Neuronal stem cell (in vitro differentiated cells): ENCODE results near the gene SULF2.
"Not testable (repeated sequence)": the region's sequence is repeated elsewhere in the genome, so short reads cannot be mapped to it uniquely, and the experiment has no call there.

ENCODE experiments used
- DNase-seq: peaks from one replicate; pipeline ENCODE4 v3.0.0-alpha.2; 2013; ENCODE audit warnings: low spot score
- H2AFZ ChIP-seq: one replicate; pipeline ENCODE4 v1.6.1; 2013; ENCODE audit warnings: mild to moderate bottlenecking, low read length, inconsistent platforms
- H2AK5ac ChIP-seq: 2 replicates; pipeline ENCODE4 v1.6.1; 2013; ENCODE audit warnings: low read depth, mild to moderate bottlenecking, inconsistent platforms, low read length, moderate library complexity, mixed read lengths
- H2BK120ac ChIP-seq: 2 replicates; pipeline ENCODE4 v1.6.1; 2013; ENCODE audit warnings: low read depth, mild to moderate bottlenecking, inconsistent platforms, low read length, moderate library complexity, mixed read lengths
- H2BK12ac ChIP-seq: one replicate; pipeline ENCODE4 v1.6.1; 2013; ENCODE audit warnings: low read length, inconsistent platforms
- H2BK15ac ChIP-seq: 2 replicates; pipeline ENCODE4 v1.6.1; 2013; ENCODE audit warnings: mild to moderate bottlenecking, low read length, inconsistent platforms, mixed read lengths
- H2BK5ac ChIP-seq: one replicate; pipeline ENCODE4 v1.6.1; 2013; ENCODE audit warnings: inconsistent platforms, mild to moderate bottlenecking, low read length, moderate library complexity
- H3K14ac ChIP-seq: one replicate; pipeline ENCODE4 v1.6.1; 2013; ENCODE audit warnings: low read length, inconsistent platforms
- H3K18ac ChIP-seq: 2 replicates; pipeline ENCODE4 v1.6.1; 2013; ENCODE audit warnings: low read length, inconsistent platforms
- H3K23ac ChIP-seq: 2 replicates; pipeline ENCODE4 v1.6.1; 2013; ENCODE audit warnings: low read depth, mild to moderate bottlenecking, mixed read lengths, low read length, inconsistent platforms; ENCODE audit not compliant: poor library complexity
- H3K27ac ChIP-seq: replicated peaks from 3 replicates; pipeline ENCODE4 v1.5.1; 2013; ENCODE audit warnings: low read length, inconsistent platforms
- H3K27me3 ChIP-seq, 3 experiments: 2 replicates each; pipeline ENCODE4 v1.6.1; 2013; ENCODE audit warnings: low read length in 3 of 3, mild to moderate bottlenecking in 2 of 3, inconsistent platforms in 1 of 3, low read depth in 1 of 3, mixed read lengths in 1 of 3, moderate library complexity in 1 of 3; ENCODE audit not compliant: control insufficient read depth in 3 of 3, insufficient read depth in 3 of 3
- H3K36me3 ChIP-seq, 2 donors: replicated peaks in 1 of 2; 2 replicates each; pipeline ENCODE4 v1.6.1; 2013; ENCODE audit warnings: low read length in 2 of 2; ENCODE audit not compliant: control insufficient read depth in 2 of 2, insufficient read depth in 2 of 2
- H3K4ac ChIP-seq: 2 replicates; pipeline ENCODE4 v1.6.1; 2013; ENCODE audit warnings: inconsistent platforms, mild to moderate bottlenecking, low read length, moderate library complexity
- H3K4me1 ChIP-seq, 2 donors: 1 replicate in 1 of 2; 2 replicates in 1 of 2; pipeline ENCODE4 v1.6.1; 2013; ENCODE audit warnings: low read length in 2 of 2, low read depth in 1 of 2; ENCODE audit not compliant: control insufficient read depth in 2 of 2, insufficient read depth in 1 of 2
- H3K4me2 ChIP-seq: one replicate; pipeline ENCODE4 v1.6.1; 2013; ENCODE audit warnings: mild to moderate bottlenecking, low read length, inconsistent platforms; ENCODE audit not compliant: insufficient read depth, poor library complexity, severe bottlenecking
- H3K4me3 ChIP-seq, 2 donors: 2 replicates each; pipeline ENCODE4 v1.5.1; 2013; ENCODE audit warnings: low read length in 2 of 2, mild to moderate bottlenecking in 2 of 2, inconsistent platforms in 1 of 2, moderate library complexity in 1 of 2
- H3K79me1 ChIP-seq: one replicate; pipeline ENCODE4 v1.6.1; 2013; ENCODE audit warnings: low read depth, mild to moderate bottlenecking, inconsistent platforms, low read length, moderate library complexity
- H3K9ac ChIP-seq: one replicate; pipeline ENCODE4 v1.6.1; 2013; ENCODE audit warnings: mild to moderate bottlenecking, low read depth, low read length, inconsistent platforms; ENCODE audit not compliant: poor library complexity
- H3K9me3 ChIP-seq, 2 donors: replicated peaks in 1 of 2; 2 replicates each; pipeline versions ENCODE3 to v1.6.1; 2013; ENCODE audit warnings: low read length in 2 of 2, mild to moderate bottlenecking in 2 of 2, inconsistent platforms in 1 of 2, low read depth in 1 of 2, mixed read lengths in 1 of 2, moderate library complexity in 1 of 2; ENCODE audit not compliant: control insufficient read depth in 2 of 2, insufficient read depth in 1 of 2
- H4K8ac ChIP-seq: one replicate; pipeline ENCODE4 v1.6.1; 2013; ENCODE audit warnings: low read depth, mild to moderate bottlenecking, inconsistent platforms, low read length, moderate library complexity
- H4K91ac ChIP-seq: one replicate; pipeline ENCODE4 v1.6.1; 2013; ENCODE audit warnings: low read length, low read depth, mild to moderate bottlenecking, inconsistent platforms; ENCODE audit not compliant: poor library complexity
- WGBS, 2 donors: extraction: QIAGEN DNeasy Blood & Tissue Kit; methylation state at CpG; one replicate each; pipeline ENCODE4 v1.1.7; 2013; ENCODE audit warnings: missing lambda C conversion rate in 2 of 2, mixed read lengths in 1 of 2; ENCODE audit not compliant: insufficient read length in 2 of 2, insufficient replicate concordance in 1 of 2; ENCODE audit errors: extremely low coverage in 2 of 2; 5-methylcytosine and 5-hydroxymethylcytosine counted together

SULF2 gene

DNA sequence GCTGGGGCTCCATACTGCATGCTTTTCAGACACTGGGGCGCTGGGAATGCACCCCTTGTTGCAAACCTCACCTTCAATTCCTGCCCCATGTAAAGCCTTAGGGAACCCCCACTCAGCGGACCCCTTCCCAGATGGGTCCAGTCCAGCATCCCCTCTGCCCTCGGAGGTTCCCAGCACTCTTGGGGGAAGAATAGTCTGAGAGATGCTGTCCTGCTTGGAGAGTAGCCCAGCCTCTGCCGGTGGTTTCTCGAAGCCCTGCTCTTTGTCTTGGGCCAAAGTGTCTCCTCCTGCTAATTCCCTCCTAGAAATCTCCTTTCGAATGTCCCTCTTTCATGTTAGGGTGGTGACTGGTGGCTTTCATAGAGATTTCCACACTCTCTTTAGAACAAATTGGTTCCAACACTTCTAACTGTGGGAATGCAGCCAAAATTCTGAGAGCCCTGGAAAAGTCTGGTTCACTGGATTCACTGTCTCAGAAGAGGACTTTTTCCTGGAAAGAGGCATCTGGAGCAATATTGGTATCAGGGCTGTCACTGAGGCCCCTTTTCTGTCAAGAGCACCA is 24.9 kb upstream of the SULF2 start:
- no peaks in the 10 kb centered on the region for H3K79me1 ChIP-seq
- WGBS, 2 donors, result no CpG with 5 or more reads among the region's 6 CpGs
- H2BK12ac ChIP-seq, result no peak overlapping the region
- peaks cover 0 to 10% of the 10 kb centered on the region in 2 donors for H3K4me1 ChIP-seq
- H3K4me3 ChIP-seq, result no peak overlapping the region
- H3K27me3 ChIP-seq, result peaks cover 0 to 24% (median 0%) of the 10 kb centered on the region in 3 experiments
- no peak overlapping the region for H3K9ac ChIP-seq
- H4K91ac ChIP-seq, result no peak overlapping the region
- peak overlapping the region; percentile 20 for H3K18ac ChIP-seq
- no peak overlapping the region for H4K8ac ChIP-seq
- no peaks in the 10 kb centered on the region for H3K36me3 ChIP-seq
- no peak for DNase-seq
- H3K23ac ChIP-seq, result no peak overlapping the region
- no peak overlapping the region for H2BK120ac ChIP-seq
- H2BK15ac ChIP-seq, result no peak overlapping the region
- peak overlapping the region; percentile 76 for H2AK5ac ChIP-seq
- no peak overlapping the region for H3K14ac ChIP-seq
- H3K4ac ChIP-seq, result no peak overlapping the region
- H3K9me3 ChIP-seq, result peaks cover 0 to 3% of the 10 kb centered on the region in 2 donors
- no peak overlapping the region for H2AFZ ChIP-seq
- no peak overlapping the region for H3K4me2 ChIP-seq
- no peak overlapping the region for H2BK5ac ChIP-seq
- no peak overlapping the region for H3K27ac ChIP-seq

DNA sequence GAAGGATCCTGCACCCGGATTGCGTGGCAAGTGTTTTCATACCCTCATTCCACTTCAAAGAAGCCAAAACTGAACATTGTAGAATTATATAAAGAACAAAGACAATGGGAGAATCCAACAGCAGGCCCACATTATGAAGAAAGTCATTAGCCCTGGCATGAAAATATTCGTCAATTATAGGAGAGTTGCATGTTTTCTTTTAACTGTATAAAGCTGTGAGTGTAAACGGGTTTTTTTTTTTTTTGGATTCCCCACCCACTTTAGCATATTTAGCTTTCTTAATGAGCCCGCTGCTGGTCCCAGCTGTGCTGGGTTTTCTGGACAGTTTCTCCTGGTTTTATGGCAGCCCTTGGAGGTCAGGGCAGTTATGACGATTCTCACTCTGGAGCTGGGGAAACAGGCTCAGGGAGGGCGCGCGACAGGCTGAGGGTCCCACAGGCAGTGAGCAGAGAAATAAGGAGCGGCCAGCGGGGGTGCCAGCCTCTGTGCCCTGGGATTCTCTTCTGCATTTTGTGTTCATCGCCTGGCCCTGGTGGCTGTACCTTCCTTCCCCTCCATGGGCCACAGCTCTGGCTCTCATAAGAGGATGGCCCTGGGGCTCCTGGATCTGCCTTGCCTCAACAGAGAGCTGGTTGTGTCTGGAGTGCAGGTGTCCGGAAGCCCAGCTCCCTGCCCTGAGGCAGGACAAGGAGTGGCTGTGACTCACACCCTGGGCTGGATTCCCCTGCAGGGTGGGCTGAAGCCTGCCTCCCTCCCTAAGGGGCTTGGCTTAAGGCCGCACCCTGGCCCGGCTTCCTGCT is 24.1 kb upstream of the SULF2 start:
- no peak overlapping the region for H3K18ac ChIP-seq
- H3K27ac ChIP-seq, result no peak overlapping the region
- no peaks in the 10 kb centered on the region for H3K79me1 ChIP-seq
- no peak overlapping the region for H2AK5ac ChIP-seq
- H4K8ac ChIP-seq, result no peak overlapping the region
- H2BK120ac ChIP-seq, result no peak overlapping the region
- H3K14ac ChIP-seq, result no peak overlapping the region
- H3K4ac ChIP-seq, result no peak overlapping the region
- H3K23ac ChIP-seq, result no peak overlapping the region
- no peak overlapping the region for H2BK5ac ChIP-seq
- H2BK15ac ChIP-seq, result no peak overlapping the region
- no peaks in the 10 kb centered on the region for H3K9me3 ChIP-seq
- no peak overlapping the region for H3K4me2 ChIP-seq
- H2BK12ac ChIP-seq, result no peak overlapping the region
- H4K91ac ChIP-seq, result no peak overlapping the region
- no peaks in the 10 kb centered on the region for H3K36me3 ChIP-seq
- no CpG with 5 or more reads among the region's 15 CpGs for WGBS, 2 donors
- peaks cover 2 to 10% of the 10 kb centered on the region in 2 donors for H3K4me1 ChIP-seq
- DNase-seq, result no peak
- H3K27me3 ChIP-seq, result peaks cover 0 to 24% (median 0%) of the 10 kb centered on the region in 3 experiments
- H3K4me3 ChIP-seq, result no peak overlapping the region
- H3K9ac ChIP-seq, result no peak overlapping the region
- no peak overlapping the region for H2AFZ ChIP-seq

DNA sequence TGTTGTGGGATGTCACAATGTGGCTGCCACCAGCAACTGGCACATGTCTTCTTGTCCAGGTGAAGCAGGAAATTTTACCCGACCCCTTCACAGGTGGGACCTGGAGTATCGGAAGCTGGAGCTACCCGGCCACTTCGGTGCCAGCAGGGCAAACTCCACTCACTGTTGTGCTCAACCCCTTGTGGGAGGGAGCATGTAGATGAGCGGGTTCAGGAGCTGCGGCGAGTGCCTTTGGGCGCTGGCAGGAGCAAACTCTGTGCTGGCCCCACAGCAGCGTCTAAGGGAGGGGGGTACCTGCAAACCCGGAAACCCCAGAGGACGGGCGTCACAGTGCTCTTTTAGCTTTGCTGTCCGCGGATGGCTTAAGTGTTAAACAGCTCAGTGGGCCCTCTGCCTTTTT is 20.7 kb upstream of the SULF2 start:
- Histone ChIP-seq H3K14ac (no peak overlapping the region), H3K36me3 (no peaks in the 10 kb centered on the region), H3K27me3 (peaks cover 0 to 17% (median 0%) of the 10 kb centered on the region in 3 experiments), H3K9ac (no peak overlapping the region), H3K4me1 (peaks cover 2 to 12% of the 10 kb centered on the region in 2 donors), H3K4ac (no peak overlapping the region), H3K9me3 (peaks cover 0 to 1% of the 10 kb centered on the region in 2 donors), H2BK5ac (no peak overlapping the region), H4K91ac (no peak overlapping the region), H3K18ac (peak overlapping the region; percentile 12), H2BK15ac (no peak overlapping the region), H2AK5ac (no peak overlapping the region), H3K79me1 (no peaks in the 10 kb centered on the region), H2AFZ (no peak overlapping the region), H2BK120ac (no peak overlapping the region), H3K23ac (no peak overlapping the region), H3K4me3 (no peak overlapping the region), H4K8ac (no peak overlapping the region), H3K4me2 (no peak overlapping the region), H2BK12ac (no peak overlapping the region), H3K27ac (no peak overlapping the region)
- WGBS, 2 donors, result no CpG with 5 or more reads among the region's 14 CpGs
- no peak for DNase-seq

DNA sequence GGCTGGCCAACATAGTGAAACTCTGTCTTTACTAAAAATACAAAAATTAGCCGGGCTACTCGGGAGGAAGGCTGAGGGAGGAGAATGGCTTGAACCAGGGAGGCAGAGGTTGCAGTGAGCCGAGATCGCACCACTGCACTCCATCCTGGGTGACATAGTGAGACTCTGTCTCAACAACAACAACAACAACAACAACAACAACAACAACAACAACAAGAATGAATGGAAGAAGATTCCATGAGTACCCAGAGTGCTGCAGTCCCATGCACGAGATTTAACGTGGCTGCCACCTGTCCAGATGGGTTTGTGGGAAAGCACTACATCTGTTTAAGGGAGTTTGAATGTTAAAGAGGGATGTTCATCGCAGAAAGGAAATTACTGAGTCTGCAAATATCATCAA is 19.7 kb upstream of the SULF2 start:
- not testable (repeated sequence) for H3K14ac ChIP-seq, H3K4me2 ChIP-seq

More for the DNA sequence above, 19.7 kb upstream of the SULF2 start:
- H2BK120ac ChIP-seq, H3K9me3 ChIP-seq, H3K18ac ChIP-seq, H3K23ac ChIP-seq, H3K27me3 ChIP-seq, H2AFZ ChIP-seq, H2BK15ac ChIP-seq, H4K8ac ChIP-seq, H2BK5ac ChIP-seq, H3K27ac ChIP-seq, DNase-seq, H2AK5ac ChIP-seq, H3K4ac ChIP-seq, H3K4me1 ChIP-seq, H3K4me3 ChIP-seq, H3K79me1 ChIP-seq, H3K36me3 ChIP-seq, H2BK12ac ChIP-seq, H4K91ac ChIP-seq, H3K9ac ChIP-seq: not testable (repeated sequence)
- no CpG with 5 or more reads among the region's 7 CpGs for WGBS, 2 donors
